NCI-H526 (cell line): Measurements from ENCODE around the gene ARPP21.

Source experiments
- DNase-seq, 2 experiments: peaks; one replicate each; lab custom pipeline; 2025; lab: John Stamatoyannopoulos, UW

The ARPP21 gene

DNA sequence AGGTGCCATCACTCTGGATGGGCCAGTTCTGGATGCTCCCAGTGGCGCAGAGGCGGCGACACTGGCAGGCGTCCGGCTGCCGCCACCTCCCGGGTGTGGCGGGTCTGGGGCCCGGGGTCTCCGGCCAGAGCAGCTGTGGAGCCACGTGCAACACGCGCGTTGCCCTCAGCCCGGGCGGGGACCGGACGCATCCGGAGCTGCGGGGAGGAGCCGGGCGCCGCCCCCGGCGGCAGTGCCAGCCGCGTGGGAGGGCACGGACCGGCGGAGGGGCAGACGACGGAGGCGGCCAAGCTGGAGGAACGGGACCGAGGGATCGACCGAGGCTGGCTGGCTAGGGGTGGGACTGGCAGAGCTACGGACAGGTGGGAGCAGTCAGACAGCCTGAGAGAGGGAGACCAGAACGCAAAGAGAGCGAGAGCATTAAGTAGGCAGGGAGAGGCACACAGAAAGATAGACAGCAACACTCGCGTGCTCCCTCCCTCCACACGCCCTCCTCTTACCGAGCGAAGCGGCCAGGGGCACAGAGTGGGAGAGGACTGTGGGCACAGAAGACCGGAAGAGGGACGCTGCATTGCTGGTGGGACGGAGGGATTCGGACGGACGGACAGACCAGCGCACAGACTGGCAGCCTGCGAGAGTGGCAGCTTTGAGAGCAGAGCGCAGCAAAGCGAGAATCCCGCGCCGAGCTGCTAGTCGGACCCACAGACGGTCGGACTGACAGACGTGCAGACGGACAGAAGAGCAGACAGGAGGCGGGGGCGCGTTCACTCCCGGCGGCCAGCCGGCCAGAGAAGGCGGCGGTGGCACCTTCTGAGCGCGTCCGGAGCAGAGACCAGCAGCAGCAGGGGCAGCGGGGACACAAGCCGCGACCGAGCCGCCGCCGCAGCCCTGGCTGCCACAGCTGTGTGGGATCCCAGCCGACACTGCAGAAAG, at the start of gene ARPP21:
TSS of gene ARPP21 (plus strand) at position 272 of the 933 bp plus-strand sequence. CDS start 42,227 bp downstream, outside the sequence.
- DNase-seq, result peak; percentile 32 to 84

DNA sequence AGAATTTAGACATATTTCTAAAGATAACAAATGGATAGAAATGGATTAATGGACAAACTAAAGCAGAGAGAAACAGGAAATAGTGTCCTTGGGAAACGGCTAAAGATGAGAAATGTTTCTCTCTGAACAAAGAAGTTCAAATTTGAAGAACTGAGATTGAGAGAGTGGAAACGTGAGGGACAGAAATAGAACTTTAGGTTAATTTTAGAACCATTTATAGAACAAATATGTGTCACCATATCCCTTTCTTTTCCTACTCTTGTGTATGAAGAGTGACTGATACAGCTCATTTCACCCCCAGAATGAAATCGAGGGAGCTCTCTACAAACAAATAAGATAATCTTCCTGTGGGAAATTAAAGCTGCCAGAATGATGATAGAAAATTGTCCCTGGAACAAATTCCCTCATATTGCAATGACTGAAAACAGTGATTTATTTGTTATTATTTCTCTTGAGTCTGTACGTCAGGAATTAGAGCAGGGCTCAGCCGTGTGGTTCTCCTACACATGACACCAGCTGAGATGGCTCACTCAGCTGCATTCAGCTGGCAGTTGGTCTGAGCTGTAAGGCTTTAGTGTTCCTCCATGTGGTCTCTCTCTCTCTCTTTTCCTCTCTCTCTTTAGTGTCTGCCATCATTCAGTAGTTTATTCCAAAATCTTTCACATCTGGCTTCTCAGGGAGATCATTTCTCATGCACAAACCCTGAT, 46.6 kb upstream of the ARPP21 start:
- DNase-seq, result no peak

DNA sequence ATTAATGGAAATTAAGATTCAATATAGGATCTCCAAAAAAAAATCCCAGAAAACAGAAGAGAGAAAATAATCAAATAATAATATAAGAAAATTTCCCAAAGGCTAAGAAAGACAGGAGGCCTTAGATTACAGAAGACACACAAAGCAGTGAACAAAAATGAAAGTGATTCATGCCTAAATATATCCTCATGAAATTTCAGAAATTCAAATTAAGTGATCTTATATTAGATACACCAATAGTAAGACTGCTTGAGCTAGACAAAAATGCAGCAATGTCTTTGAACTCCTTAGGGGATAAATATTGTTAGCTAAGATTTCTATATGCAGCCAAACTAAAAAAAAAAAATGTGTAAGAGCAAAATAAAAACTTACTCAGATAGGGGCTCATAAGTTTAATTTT, 44.6 kb upstream of the ARPP21 start:
- no peak for DNase-seq

DNA sequence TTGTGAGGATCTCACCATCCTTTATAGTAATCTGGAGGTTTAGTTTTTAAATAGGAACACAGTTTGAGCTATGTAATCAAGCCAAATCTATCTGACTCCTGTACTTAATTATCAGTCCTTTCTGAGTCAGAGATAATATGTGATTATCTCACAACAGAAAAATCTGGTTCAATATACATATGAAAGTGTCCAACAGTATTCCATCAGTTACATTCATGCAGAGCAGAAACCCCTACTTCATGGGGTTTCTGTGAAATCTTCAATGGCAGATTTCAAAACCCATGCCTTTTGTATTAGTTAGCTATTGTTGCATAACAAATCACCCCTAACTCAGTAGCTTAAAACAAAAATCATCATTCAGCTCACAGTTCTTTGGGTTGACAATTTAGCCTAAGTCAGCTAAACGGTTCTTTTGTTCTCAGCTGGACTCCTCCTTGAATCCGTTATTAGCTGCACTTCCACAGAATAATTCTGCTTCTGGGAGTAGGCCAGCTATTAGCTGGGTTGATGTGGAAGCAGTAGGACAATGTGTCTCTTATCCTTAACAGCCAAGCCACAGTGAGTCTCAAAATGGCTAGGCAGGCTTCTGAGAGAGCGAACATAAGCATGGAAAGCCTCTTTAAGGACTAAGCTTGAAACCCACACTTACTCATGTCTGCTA, 42.9 kb upstream of the ARPP21 start:
- no peak for DNase-seq

DNA sequence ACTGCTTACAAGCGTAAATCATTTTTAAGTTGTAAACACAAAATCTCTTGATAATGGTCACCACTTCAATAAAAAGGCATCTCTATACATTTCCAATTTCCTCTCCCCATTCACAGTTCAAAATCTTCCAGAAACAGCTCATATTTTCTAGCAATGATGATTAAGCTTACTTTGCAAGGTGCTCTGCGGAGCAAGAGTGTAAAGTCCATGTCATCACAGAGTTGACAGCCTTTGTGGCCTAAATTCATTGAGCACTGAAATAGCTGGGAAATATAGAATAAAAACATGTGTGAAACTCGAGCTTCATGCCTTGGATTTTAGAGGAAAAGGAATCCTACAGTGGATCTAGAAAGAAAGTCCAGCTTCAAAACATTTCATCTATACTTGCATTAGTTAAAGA, 41.8 kb upstream of the ARPP21 start:
- no peak for DNase-seq

DNA sequence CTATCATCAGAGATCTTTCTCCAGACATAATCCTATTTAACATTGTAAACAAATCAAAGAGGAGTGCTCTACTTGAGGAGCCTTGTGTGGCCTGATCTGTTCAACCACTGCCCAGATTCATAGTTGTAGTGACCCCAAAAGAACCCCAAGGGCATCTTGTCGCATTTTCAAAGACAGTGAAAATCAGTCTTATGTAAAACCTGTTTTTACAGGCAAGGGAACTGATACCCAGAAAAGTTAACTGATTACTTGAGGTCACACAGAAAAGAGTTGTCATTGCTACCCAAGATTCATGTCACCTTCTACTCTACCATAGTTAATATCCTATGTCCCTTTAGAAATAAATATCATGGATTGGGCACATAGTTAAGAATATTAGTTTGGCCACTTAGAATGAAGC, 40.5 kb upstream of the ARPP21 start:
- no peak for DNase-seq

DNA sequence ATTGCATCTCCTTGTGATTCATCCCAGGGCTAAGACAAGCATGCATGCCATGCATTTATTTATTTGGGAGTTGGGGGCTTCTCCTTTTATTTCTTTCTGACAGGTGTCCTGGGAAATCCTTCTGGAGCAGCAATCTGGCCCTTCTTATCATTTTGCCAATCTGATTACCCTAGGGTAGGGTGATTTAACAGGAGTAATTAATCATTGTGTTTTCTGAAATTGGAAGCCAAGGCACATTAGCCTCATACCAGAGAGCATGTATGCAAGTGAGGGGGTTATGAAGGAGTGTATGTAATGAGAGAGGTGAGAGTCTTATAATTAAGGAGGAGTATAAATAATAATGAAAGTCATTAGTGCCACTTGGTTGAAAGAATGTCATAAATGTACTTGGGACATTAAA, 37.4 kb upstream of the ARPP21 start:
- no peak for DNase-seq

DNA sequence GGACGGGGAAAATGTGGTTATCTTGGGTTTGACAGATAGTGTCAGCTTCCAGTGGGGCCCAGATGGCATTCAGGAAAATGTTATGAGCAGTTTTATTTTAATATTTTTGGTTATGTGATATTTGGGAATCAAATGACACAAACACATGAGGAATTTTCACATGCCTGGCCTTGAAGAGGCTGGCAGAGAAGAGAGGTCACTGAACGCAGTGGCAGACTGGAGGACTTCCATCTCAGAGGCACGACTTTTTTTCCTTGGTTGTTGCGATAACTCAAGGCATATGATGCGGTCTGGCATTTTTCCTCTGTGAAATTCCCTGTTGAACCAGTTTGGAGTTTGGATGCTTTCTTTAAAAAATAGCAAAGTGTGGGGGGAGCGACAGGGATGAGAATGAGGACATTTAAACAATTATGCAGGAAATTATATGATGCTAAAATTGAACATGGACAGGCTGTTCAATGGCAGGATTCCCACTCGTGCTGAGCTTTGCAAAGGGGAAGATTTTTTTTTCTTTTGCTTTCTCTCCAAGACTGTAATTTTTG, 36.9 kb upstream of the ARPP21 start:
- no peak for DNase-seq

DNA sequence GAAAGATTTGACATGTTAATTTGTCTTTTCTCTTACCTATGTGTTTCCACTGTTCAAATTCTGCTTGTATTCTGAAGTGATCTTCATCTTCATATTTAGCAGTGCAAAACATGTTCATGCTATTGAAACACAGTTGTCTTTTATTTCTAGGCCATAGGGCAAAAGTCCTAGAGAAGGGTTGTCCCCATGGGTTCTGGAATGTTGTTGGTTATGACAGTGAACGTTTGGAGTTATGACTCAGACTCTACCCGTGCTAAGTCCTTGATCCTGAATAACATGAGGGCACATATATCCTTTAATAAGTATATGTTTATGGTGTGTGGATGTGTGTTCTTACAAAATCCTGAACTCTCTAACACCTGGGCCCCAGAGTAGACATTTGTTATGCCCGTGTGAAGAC, 23.0 kb upstream of the ARPP21 start:
- DNase-seq, result no peak

DNA sequence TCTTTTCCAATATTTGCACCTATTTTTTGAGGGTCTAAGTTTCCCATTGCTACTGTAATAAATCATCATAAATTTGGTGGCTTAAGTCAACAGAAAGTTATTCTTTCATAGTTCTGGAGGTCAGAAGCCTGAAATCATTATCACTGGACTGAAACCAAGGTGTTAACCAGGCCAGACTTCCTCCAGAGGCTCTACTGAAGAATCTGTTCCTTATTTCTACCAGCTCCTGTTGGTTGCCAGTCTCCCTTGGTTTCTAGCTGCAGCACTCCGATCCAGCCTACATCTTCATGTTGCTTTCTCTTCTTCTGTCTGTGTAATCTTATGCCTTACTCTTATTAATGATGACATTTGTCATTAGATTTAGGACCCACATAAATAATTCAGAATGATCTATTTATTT, 22.0 kb upstream of the ARPP21 start:
- no peak for DNase-seq

DNA sequence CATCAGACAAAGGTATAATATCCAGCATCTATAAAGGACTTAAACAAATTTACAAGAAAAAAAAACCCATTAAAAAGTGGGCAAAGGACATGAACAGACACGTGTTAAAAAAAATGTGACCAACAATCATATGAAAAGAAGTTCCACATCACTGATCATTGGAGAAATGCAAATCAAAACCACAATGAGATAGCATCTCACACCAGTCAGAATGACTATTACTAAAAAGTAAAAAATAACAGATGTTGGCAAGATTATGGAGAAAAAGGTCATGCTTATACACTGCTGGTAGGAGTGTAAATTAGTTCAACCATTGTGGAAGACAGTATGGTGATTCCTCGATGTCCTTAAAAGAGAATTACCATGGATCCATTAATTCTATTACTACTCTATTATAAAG, 19.1 kb upstream of the ARPP21 start:
- peak; percentile 51 to 65 for DNase-seq

DNA sequence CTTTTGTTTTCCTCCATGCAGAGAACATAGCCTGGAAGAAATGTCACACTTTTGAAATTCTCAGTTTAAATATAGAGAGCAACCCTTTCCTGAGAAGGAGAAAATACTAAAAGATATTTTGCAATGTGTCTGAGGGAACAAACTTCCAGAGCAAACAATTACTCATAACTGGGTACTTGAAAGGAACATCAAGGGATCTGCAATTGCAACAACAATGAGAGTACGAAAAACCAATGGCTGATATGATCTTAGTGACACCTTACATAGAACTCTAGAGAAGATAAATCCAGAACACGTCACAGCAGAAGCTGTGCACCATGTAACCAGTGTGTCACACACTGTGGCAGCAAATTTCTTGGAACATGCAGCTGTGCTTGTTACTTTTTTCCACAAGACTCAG, 14.6 kb upstream of the ARPP21 start:
- DNase-seq, result no peak

DNA sequence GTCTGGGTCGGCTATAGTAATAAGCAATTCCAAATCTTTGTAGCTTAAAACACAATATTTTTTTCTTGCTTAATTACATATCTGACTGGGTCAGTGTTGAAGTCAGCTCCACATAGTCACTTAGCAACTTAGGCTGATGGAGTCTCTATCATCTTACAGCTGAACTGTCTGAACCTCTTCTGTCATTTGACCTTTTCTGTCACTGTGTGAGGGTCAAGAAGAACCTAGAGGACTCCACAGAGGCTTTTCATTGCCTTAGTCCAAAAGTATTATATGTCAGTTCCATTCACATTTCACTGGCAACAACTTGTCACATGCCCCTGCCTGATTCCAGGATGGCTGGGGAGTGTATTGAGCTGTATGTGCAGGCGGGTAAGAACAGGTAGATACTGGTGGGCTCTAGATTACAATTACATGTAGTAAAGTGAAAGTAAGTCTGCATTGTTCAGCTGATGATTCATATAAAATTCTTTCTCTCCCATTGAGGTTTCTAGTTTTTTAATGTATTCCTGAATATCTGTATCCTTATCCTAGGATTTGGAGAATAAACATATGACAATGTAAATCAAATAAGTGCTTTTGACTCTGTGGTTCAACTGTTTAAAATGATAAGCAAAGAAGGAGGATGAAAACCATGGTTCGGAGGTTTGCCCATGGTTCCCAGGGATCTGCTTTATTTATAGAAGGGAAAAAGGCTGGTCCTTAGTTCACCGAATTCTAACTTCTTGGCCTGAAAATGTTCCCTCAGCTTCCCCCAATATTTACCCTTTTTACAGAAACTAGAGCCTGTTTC, 5.8 kb upstream of the ARPP21 start:
- no peak for DNase-seq

DNA sequence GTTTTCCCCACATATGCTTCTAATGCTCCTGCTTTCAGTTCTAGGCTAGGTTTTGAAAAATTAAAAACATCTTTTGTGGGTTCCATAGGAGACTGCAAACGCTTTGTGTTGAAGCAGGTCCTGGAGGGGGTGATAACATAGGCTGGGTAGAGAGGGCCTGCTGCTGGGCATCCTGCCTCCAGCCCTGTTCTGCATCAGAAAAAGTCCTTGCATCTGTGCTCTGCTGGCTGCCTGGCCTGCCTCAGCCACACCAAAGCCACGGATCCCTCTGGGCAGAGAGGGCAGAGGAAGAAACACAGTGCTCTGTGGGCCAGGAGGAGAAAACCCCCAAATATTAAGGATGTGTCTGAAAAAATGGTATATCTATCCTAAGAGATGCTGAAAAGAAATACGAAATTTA, 3.9 kb upstream of the ARPP21 start:
- DNase-seq, result no peak

DNA sequence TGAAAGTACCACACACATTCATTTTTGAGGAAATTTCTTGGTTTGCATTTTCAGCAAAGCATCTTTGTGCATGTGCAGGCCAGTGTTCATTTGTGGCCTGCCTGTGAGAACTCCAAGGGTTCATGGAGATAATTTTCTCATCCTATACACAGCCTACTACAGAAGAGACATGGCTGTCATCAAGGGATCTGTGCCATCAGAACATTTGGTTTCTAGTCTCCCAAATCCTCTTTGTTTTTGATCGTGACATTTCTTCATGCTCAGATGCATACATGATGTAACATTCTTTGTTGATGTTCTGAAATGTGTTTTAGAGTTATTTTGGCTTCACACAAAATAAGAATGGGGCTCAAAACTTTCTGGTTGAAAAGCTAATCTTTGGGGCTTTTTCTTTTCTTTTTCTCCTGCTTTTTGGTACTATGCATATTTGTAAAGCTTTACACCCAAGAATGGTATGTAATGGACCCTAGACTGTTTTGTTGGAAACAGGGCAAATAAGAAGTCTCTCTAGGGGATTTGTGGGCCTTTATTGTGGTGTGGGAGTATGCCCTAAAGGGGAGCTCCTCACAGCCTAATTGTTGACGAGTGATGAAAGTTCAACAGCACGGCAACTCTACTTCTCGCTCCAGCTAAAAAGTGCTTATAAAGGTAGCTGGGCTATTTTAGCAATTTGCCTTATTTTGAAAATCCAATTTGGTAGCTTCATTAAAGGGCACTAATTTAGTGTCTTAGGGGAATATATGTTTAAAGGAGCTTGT, 3.2 kb upstream of the ARPP21 start:
- no peak for DNase-seq

DNA sequence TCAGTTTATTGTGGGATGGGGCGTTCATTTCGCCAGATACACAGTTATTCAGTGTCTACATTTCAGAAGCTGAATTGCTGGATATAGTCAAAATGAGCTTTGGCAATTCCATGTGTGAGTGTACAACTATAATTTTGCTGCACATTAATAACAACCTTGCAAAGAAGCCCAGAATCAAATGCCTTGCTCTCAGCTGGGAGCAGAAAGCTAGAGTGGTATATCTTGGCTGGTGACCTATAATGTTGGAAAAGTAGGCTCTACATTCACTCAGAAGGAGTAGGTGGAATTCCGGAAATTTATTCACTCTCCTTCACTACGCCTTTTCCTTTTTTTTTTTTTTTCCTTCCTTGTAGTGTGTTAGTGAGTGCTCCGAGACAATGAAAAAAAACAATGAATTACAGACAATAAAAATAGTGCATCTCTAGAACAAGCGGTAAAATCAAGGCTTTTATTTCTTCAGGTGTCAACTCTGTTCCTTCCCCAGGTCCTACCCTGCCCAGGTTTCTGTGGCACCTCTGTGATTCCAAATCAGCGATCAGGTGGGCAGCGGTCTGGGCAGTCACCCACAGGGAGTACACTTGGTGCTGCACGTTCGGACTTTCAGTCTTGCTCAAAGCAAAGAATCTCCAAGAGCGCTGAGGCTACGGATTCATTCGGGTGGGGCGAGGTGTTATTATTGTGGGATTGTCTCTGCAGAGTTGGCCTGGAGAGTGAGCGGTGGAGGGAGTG, 910 bp upstream of the ARPP21 start:
- no peak for DNase-seq

DNA sequence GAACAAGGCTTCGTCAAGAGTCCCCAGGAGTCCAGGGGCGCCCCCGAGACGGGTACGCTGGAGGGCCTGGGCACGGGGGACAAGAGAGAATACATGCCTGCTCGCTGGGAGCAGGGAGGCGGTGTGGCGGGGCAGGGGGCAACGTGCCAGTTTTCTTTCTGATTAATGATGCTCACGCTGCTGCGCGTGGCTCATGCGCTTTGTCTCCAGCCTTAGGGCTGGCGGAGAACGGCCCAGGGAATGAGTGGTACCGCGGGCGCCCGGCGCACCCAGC, 408 bp upstream of the ARPP21 start:
- DNase-seq, result no peak

DNA sequence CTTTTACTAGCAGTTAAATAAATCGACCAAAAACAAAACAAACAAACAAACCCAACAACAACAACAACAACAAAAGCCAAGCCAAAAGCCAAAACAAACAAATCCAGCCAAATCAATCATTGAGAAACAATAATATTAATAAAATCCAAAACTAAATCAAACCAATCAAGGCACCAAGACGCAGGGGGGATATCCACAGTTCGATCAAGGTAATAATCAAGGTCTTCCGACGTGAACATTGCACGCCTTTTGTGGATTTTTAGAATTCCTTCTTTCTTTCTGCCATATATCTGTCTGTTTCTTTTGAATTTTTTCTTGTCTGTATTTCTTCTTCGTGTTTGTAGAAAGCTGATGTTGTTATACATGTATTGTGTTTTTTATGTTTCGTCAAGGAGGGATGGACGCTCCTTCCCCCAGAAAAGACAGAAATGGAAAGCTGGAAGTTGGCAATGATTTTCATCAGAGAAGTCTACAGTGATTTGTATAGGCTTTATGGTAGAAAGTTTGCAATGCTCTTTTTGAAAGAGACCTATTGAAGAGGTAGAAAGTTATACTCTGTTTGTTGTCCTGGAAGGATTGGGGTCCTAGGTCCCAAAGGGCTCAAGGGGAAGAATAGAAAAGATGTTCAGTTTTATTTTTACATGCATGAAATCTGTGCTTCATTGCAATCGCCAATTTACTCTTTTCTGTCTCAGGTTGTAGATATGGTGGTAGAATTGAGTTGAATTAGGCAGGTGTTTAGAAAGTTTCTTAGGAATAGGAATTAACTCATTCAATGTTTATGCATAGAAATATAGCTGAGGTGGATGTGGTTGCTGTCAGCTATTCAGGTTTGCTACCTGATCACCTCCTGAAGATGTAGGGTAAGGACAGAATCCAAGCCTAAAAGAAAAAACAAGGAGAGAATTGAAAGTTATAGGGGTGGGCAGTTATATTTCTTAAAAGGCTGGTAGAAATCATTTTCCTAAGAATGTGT, 1.2 kb downstream of the ARPP21 start:
- no peak for DNase-seq

DNA sequence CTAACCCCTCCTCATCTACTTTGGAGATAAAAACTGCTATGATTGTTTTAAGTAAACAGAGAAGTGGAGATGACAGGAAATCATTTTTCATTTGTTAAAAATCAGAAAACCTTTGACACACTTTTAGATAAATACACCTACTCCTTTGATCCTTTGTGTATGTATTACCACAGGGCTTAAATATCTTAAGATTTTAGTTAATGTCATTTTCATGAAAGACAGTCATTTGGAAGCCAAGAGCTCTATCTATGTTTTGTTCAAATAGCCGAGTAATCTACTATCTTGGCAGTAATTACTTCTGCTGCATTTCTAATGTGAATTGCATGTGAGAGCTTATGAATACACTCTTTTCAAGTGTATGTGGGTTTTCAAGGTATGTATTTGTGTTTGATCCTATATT, 2.0 kb downstream of the ARPP21 start:
- DNase-seq, result no peak
